ENCODE data around the gene C6orf89.

- TF ChIP-seq CTCF (IDR thresholded peaks at IDR 0.05; ENCODE audit: low read depth, low read length), result no peak
- no peak for TF ChIP-seq EZH2phosphoT487 (IDR thresholded peaks at IDR 0.05; ENCODE audit: low read depth)
Observed at GRCh38 chr6:36953931-36954261, 68.1 kb downstream of the C6orf89 start.

All from OCI-LY3 (cell line).